ENCODE data around the gene LRRC63.

LRRC63 gene

GRCh38 chr13:46315036-46315435 is 103.3 kb downstream of the LRRC63 start:
- no peak for DNase-seq

- DNase-seq, result no peak
Observed at GRCh38 chr13:46315491-46316075, 103.9 kb downstream of the LRRC63 start.

- DNase-seq, result peak; percentile 29
Observed at GRCh38 chr13:46317120-46317519, 105.4 kb downstream of the LRRC63 start.

- DNase-seq, result no peak
Observed at GRCh38 chr13:46318986-46319385, 107.3 kb downstream of the LRRC63 start.

GRCh38 chr13:46320406-46320805 is 108.7 kb downstream of the LRRC63 start:
- DNase-seq, result no peak

- no peak for DNase-seq
Observed at GRCh38 chr13:46320821-46321220, 109.1 kb downstream of the LRRC63 start.

- peak; percentile 68 for DNase-seq
Observed at GRCh38 chr13:46321494-46322225, 109.9 kb downstream of the LRRC63 start.

- DNase-seq, result peak; percentile 68
Observed at GRCh38 chr13:46324976-46325375, 113.2 kb downstream of the LRRC63 start.

Measured in fibroblast of skin of right quadriceps (primary cell).